DOHH2 (cell line): ENCODE measurements around the gene EPN3.

Experiments
- EZH2phosphoT487 ChIP-seq: fragments of 200-600 bp; sonication (generic); IDR thresholded peaks from 2 replicates; pipeline ENCODE4 v1.6.1; 2017; ENCODE audit warnings: borderline replicate concordance, mild to moderate bottlenecking, antibody characterized with exemption, low read length, moderate library complexity, mixed read lengths
- TF ChIP-seq, protein P1 (sequence below): fragments of 200-600 bp; sonication (generic); IDR thresholded peaks from one replicate; pipeline ENCODE4 v1.5.1; 2014; ENCODE audit warnings: antibody characterized with exemption, mild to moderate bottlenecking, low read depth, low read length; ENCODE audit not compliant: poor library complexity, severe bottlenecking

DNA sequence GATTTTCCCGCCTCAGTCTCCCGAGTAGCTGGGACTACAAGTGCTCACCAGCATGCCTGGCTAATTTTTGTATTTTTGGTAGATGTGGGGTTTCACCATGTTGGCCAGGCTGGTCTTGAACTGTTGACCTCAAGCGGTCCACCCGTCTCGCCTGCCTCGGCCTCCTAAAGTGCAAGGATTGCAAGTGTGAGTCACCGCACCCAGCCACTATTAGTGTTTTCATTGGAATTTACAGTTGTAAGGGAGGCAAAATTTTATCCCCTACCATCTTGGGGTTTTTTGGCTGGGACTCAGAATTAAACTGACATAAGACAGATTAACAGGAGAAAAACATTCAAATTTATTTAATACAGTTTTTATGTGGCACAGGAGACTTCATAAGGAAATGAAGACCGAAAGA, 36.6 kb upstream of the EPN3 start:
- TF ChIP-seq, protein P1, sequence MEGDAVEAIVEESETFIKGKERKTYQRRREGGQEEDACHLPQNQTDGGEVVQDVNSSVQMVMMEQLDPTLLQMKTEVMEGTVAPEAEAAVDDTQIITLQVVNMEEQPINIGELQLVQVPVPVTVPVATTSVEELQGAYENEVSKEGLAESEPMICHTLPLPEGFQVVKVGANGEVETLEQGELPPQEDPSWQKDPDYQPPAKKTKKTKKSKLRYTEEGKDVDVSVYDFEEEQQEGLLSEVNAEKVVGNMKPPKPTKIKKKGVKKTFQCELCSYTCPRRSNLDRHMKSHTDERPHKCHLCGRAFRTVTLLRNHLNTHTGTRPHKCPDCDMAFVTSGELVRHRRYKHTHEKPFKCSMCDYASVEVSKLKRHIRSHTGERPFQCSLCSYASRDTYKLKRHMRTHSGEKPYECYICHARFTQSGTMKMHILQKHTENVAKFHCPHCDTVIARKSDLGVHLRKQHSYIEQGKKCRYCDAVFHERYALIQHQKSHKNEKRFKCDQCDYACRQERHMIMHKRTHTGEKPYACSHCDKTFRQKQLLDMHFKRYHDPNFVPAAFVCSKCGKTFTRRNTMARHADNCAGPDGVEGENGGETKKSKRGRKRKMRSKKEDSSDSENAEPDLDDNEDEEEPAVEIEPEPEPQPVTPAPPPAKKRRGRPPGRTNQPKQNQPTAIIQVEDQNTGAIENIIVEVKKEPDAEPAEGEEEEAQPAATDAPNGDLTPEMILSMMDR = no peak
- no peak for TF ChIP-seq EZH2phosphoT487
